Measurements from ENCODE around the gene ATG4C. TPM values are rescaled to one million over a fixed set of nuclear protein-coding genes. Genes with fewer than 3 reads are reported as not detected.

The ATG4C gene
- total and polyA plus RNA-seq, 2 experiments from 2014 or later = 6.2 to 11.7 TPM

- TF ChIP-seq EZH2phosphoT487 (IDR thresholded peaks at IDR 0.05; ENCODE audit: insufficient read depth, low read depth) (no peak), EZH2 (IDR thresholded peaks at IDR 0.05; ENCODE audit: insufficient read depth, poor library complexity, severe bottlenecking) (no peak)
Observed at GRCh38 chr1:62840555-62840954, 56.6 kb downstream of the ATG4C start.

GRCh38 chr1:62841587-62842169 lies 57.7 kb downstream of the ATG4C start:
- TF ChIP-seq EZH2phosphoT487 (IDR thresholded peaks at IDR 0.05; ENCODE audit: insufficient read depth, low read depth) (no peak), EZH2 (IDR thresholded peaks at IDR 0.05; ENCODE audit: insufficient read depth, poor library complexity, severe bottlenecking) (no peak)
- Histone ChIP-seq H2AFZ (no peak overlapping the region), H3K9me3 (ENCODE audit: low read depth) (no peaks in the 10 kb centered on the region), H3K4me3 (no peak overlapping the region), H3K27me3 (replicated peaks; ENCODE audit: insufficient read depth) (no peaks in the 10 kb centered on the region), H3K9me2 (ENCODE audit: insufficient read depth) (no peaks in the 10 kb centered on the region), H3K36me3 (ENCODE audit: low read depth) (no peaks in the 10 kb centered on the region), H3K27ac (no peak overlapping the region), H4K20me1 (ENCODE audit: insufficient read depth) (no peaks in the 10 kb centered on the region), H3K4me2 (ENCODE audit: unreplicated experiment) (no peak overlapping the region), H3F3A (ENCODE audit: insufficient read depth) (no peaks in the 10 kb centered on the region), H3K4me1 (ENCODE audit: insufficient read depth) (no peaks in the 10 kb centered on the region), H3K79me2 (ENCODE audit: insufficient read depth) (no peaks in the 10 kb centered on the region), H3K9ac (no peak overlapping the region)
- WGBS, 2 experiments (ENCODE audit: low coverage in 1 of 2, low lambda C conversion rate in 2 of 2, missing lambda C conversion rate in 2 of 2) = 3 to 7% methylated on average over 3 of the region's 3 CpGs
- DNase-seq = peak; percentile 68
- in situ Hi-C loops (cut with MboI) = no loop called here

More at GRCh38 chr1:62840555-62840954, 56.6 kb downstream of the ATG4C start:
- Histone ChIP-seq H3K4me3 (no peak overlapping the region), H3F3A (ENCODE audit: insufficient read depth) (no peaks in the 10 kb centered on the region), H2AFZ (no peak overlapping the region), H3K4me2 (ENCODE audit: unreplicated experiment) (no peak overlapping the region), H3K9me3 (ENCODE audit: low read depth) (no peaks in the 10 kb centered on the region), H3K79me2 (ENCODE audit: insufficient read depth) (no peaks in the 10 kb centered on the region), H3K27me3 (replicated peaks; ENCODE audit: insufficient read depth) (no peaks in the 10 kb centered on the region), H3K27ac (no peak overlapping the region), H3K36me3 (ENCODE audit: low read depth) (no peaks in the 10 kb centered on the region), H3K4me1 (ENCODE audit: insufficient read depth) (no peaks in the 10 kb centered on the region), H4K20me1 (ENCODE audit: insufficient read depth) (no peaks in the 10 kb centered on the region), H3K9ac (no peak overlapping the region), H3K9me2 (ENCODE audit: insufficient read depth) (no peaks in the 10 kb centered on the region)
- DNase-seq = no peak
- in situ Hi-C loops (cut with MboI) = no loop called here
- 100% methylated on average over 1 of the region's 1 CpG for WGBS, 2 experiments (ENCODE audit: low coverage in 1 of 2, low lambda C conversion rate in 2 of 2, missing lambda C conversion rate in 2 of 2)

- H4K20me1 ChIP-seq (ENCODE audit: insufficient read depth) = no peaks in the 10 kb centered on the region
- H3K4me1 ChIP-seq (ENCODE audit: insufficient read depth) = no peaks in the 10 kb centered on the region
- H3F3A ChIP-seq (ENCODE audit: insufficient read depth) = no peaks in the 10 kb centered on the region
- no peaks in the 10 kb centered on the region for H3K9me3 ChIP-seq (ENCODE audit: low read depth)
- H3K9ac ChIP-seq = no peak overlapping the region
- H3K4me2 ChIP-seq (ENCODE audit: unreplicated experiment) = no peak overlapping the region
- H3K27ac ChIP-seq = no peak overlapping the region
- H3K9me2 ChIP-seq (ENCODE audit: insufficient read depth) = no peaks in the 10 kb centered on the region
- no peaks in the 10 kb centered on the region for H3K79me2 ChIP-seq (ENCODE audit: insufficient read depth)
- no peak for DNase-seq
- H3K4me3 ChIP-seq = no peak overlapping the region
- H2AFZ ChIP-seq = no peak overlapping the region
- in situ Hi-C loops (cut with MboI) = no loop called here
- TF ChIP-seq EZH2 (IDR thresholded peaks at IDR 0.05; ENCODE audit: insufficient read depth, poor library complexity, severe bottlenecking) (no peak), EZH2phosphoT487 (IDR thresholded peaks at IDR 0.05; ENCODE audit: insufficient read depth, low read depth) (no peak)
- no peaks in the 10 kb centered on the region for H3K27me3 ChIP-seq (replicated peaks; ENCODE audit: insufficient read depth)
- no peaks in the 10 kb centered on the region for H3K36me3 ChIP-seq (ENCODE audit: low read depth)
Observed at GRCh38 chr1:62844030-62844429, 60.1 kb downstream of the ATG4C start.

GRCh38 chr1:62849031-62849430 lies 65.1 kb downstream of the ATG4C start:
- DNase-seq = no peak
- Histone ChIP-seq H4K20me1 (ENCODE audit: insufficient read depth) (no peaks in the 10 kb centered on the region), H3K4me1 (ENCODE audit: insufficient read depth) (no peaks in the 10 kb centered on the region), H2AFZ (no peak overlapping the region), H3K79me2 (ENCODE audit: insufficient read depth) (no peaks in the 10 kb centered on the region), H3K4me2 (ENCODE audit: unreplicated experiment) (no peak overlapping the region), H3K9me2 (ENCODE audit: insufficient read depth) (no peaks in the 10 kb centered on the region), H3F3A (ENCODE audit: insufficient read depth) (no peaks in the 10 kb centered on the region), H3K36me3 (ENCODE audit: low read depth) (no peaks in the 10 kb centered on the region), H3K27me3 (replicated peaks; ENCODE audit: insufficient read depth) (no peaks in the 10 kb centered on the region), H3K9me3 (ENCODE audit: low read depth) (no peaks in the 10 kb centered on the region), H3K27ac (no peak overlapping the region), H3K4me3 (no peak overlapping the region), H3K9ac (no peak overlapping the region)
- WGBS, 2 experiments (ENCODE audit: low coverage in 1 of 2, low lambda C conversion rate in 2 of 2, missing lambda C conversion rate in 2 of 2) = 79 to 82% methylated on average over 4 of the region's 4 CpGs
- TF ChIP-seq EZH2phosphoT487 (IDR thresholded peaks at IDR 0.05; ENCODE audit: insufficient read depth, low read depth) (no peak), EZH2 (IDR thresholded peaks at IDR 0.05; ENCODE audit: insufficient read depth, poor library complexity, severe bottlenecking) (no peak)
- in situ Hi-C loops (cut with MboI) = no loop called here

GRCh38 chr1:62852253-62852652 lies 68.3 kb downstream of the ATG4C start:
- H3K4me1 ChIP-seq (ENCODE audit: insufficient read depth) = no peaks in the 10 kb centered on the region
- H3K9me3 ChIP-seq (ENCODE audit: low read depth) = no peaks in the 10 kb centered on the region
- H3K4me2 ChIP-seq (ENCODE audit: unreplicated experiment) = no peak overlapping the region
- TF ChIP-seq EZH2phosphoT487 (IDR thresholded peaks at IDR 0.05; ENCODE audit: insufficient read depth, low read depth) (no peak), EZH2 (IDR thresholded peaks at IDR 0.05; ENCODE audit: insufficient read depth, poor library complexity, severe bottlenecking) (no peak)
- no peaks in the 10 kb centered on the region for H3K79me2 ChIP-seq (ENCODE audit: insufficient read depth)
- in situ Hi-C loops (cut with MboI) = no loop called here
- DNase-seq = no peak
- no peak overlapping the region for H3K9ac ChIP-seq
- no peak overlapping the region for H3K27ac ChIP-seq
- no peaks in the 10 kb centered on the region for H3F3A ChIP-seq (ENCODE audit: insufficient read depth)
- no peaks in the 10 kb centered on the region for H3K9me2 ChIP-seq (ENCODE audit: insufficient read depth)
- no peaks in the 10 kb centered on the region for H3K27me3 ChIP-seq (replicated peaks; ENCODE audit: insufficient read depth)
- H3K36me3 ChIP-seq (ENCODE audit: low read depth) = no peaks in the 10 kb centered on the region
- H2AFZ ChIP-seq = no peak overlapping the region
- H4K20me1 ChIP-seq (ENCODE audit: insufficient read depth) = no peaks in the 10 kb centered on the region
- H3K4me3 ChIP-seq = no peak overlapping the region

Data from GM23248 (cell line).